Posterior vena cava (tissue), 2 donors: ENCODE data around the gene KCNE3. TPM values are rescaled to one million over a fixed set of nuclear protein-coding genes. Genes with fewer than 3 reads are reported as not detected.

Experiments used
- DNase-seq: peaks from one replicate; pipeline ENCODE4 v3.0.0-alpha.2; 2020; ENCODE audit warnings: low spot score
- intact Hi-C, 2 donors: fragments of 100-400 bp; cut with DNase I; formaldehyde crosslinking; loops; one replicate each; pipeline versions ENCODE4 v1.14.1 to v1.14.2; 2022 to 2023
- total RNA-seq, 2 donors: library from RNA; stranded (reverse); fragmentation: NEBNext Ultra II Directional; extraction: Animal tissue kit (Norgen Biotek cat#: 25700); gene quantifications; one replicate each; pipeline ENCODE4 v1.2.1, GENCODE V29; 2021
- donor health status: DM: yes; HTN: yes; CAD: no.
- donor health status: DM: yes; HTN: yes; CAD: no.

KCNE3 gene
- total RNA-seq, 2 donors from 2014 or later: 2.6 to 7.3 TPM

DNA sequence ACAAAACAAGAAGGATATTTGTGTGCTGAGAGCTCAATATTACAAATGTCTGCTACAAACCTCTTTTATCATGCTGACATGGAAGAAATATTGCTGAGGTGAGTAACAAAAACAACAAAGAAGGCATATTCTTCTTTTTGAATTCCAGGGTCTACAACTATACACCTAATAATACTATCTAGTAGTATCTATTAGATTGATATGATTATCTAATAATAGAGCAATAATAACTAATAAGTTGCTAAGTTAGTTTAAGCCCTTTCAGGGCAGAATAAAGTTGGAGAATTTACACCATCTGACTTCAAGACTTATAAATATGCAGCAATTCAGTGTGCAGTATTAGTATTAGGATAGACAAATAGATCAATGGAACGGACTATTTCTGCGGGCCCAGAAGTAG is 57.7 kb downstream of the KCNE3 start:
- intact Hi-C loops: no loop called here
- DNase-seq: no peak

Other genes with a start within 250 kb of the KCNE3 start
- 1 to 10 TPM; 3.3 to 5.6 TPM for gene P4HA3, start 155.9 kb downstream of the KCNE3 start, total RNA-seq
- gene PGM2L1, start 69.1 kb downstream of the KCNE3 start, total RNA-seq: 10 to 100 TPM in 1 of 2 donors, 1 to 10 TPM in 1; 4.1 to 11.5 TPM
- gene LIPT2, start 26.2 kb upstream of the KCNE3 start, total RNA-seq: 1 to 10 TPM; 1.2 to 1.4 TPM
- gene POLD3, start 125.0 kb upstream of the KCNE3 start, total RNA-seq: 10 to 100 TPM; 15.2 to 16.1 TPM